IgD-negative memory B cell (primary cell): ENCODE data around the gene TM4SF1. TPM values are rescaled to one million over a fixed set of nuclear protein-coding genes. Genes with fewer than 3 reads are reported as not detected.

Experiments used
- H3K27ac Mint-ChIP-seq, 3 donors: one replicate each; pipeline ENCODE4 v1.8.0; 2020 to 2022; ENCODE audit warnings: mild to moderate bottlenecking in 3 of 3, mixed read lengths in 3 of 3, moderate library complexity in 1 of 3
- H3K27me3 Mint-ChIP-seq: one replicate; pipeline ENCODE4 v1.8.0; 2021; ENCODE audit warnings: mixed read lengths
- H3K36me3 Mint-ChIP-seq: one replicate; pipeline ENCODE4 v1.8.0; 2020; ENCODE audit warnings: mild to moderate bottlenecking, mixed read lengths
- H3K4me1 Mint-ChIP-seq, 3 donors: one replicate each; pipeline ENCODE4 v1.8.0; 2020 to 2022; ENCODE audit warnings: mixed read lengths in 3 of 3, mild to moderate bottlenecking in 1 of 3
- H3K4me3 Mint-ChIP-seq, 4 donors: one replicate each; pipeline ENCODE4 v1.8.0; 2020 to 2022; ENCODE audit warnings: mild to moderate bottlenecking in 4 of 4, mixed read lengths in 4 of 4, moderate library complexity in 3 of 4
- H3K9me3 Mint-ChIP-seq, 3 donors: one replicate each; pipeline ENCODE4 v1.8.0; 2020 to 2021; ENCODE audit warnings: mixed read lengths in 3 of 3, mild to moderate bottlenecking in 1 of 3
- polyA plus RNA-seq: library from polyadenylated mRNA; unstranded; fragments of 300-500 nt; fragmentation: Illumina TruSeq; gene quantifications from one replicate; pipeline ENCODE4 v1.2.3, GENCODE V29; 2021

TM4SF1 gene
- polyA plus RNA-seq, 1 donor from 2014 or later = not detected

DNA sequence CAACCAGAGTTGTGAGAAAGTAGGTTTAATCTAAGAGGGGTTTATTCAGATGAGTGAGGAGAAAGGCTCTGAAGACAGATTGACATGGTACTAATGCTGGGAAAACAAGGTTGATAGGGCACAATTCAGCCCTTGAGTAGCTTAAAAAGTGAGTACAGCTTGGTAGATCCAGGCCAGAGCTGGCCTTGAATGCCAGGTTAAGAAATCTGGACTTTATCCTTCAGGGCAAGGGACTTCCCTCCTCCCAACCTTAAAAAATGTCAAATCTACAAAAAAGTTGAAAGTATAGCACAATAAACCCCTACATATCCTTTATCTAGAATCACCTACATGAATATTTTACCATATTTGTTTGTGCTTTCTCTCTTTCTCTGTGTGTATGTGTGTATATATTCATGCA, 51.9 kb downstream of the TM4SF1 start:
- H3K36me3 Mint-ChIP-seq = peaks cover 4% of the 10 kb centered on the region
- no peak overlapping the region for H3K4me3 Mint-ChIP-seq
- no peak overlapping the region for H3K27ac Mint-ChIP-seq
- peaks cover 5% of the 10 kb centered on the region for H3K27me3 Mint-ChIP-seq
- peaks cover 0 to 2% (median 0%) of the 10 kb centered on the region in 3 donors for H3K4me1 Mint-ChIP-seq
- H3K9me3 Mint-ChIP-seq = no peaks in the 10 kb centered on the region

DNA sequence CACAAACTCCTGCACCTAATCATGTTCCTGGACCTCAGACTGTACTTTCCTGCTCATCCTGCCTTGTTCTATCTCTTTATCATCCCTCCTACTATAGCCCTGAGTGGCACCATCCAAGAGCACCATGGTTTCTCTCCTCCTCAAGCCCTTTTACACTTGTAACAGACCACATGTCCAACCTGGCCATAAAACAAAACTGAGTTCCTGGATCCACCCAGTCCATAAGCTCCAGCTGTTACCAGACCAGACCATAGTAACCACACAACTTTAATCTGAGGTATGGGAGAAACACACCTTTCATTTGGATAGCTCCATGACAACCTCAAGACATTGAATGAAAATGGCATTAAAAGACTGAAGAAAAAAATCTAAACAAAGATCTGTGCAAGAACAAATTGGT, 53.1 kb downstream of the TM4SF1 start:
- peaks cover 0 to 2% (median 0%) of the 10 kb centered on the region in 3 donors for H3K4me1 Mint-ChIP-seq
- peaks cover 4% of the 10 kb centered on the region for H3K36me3 Mint-ChIP-seq
- H3K27me3 Mint-ChIP-seq = peaks cover 5% of the 10 kb centered on the region
- no peaks in the 10 kb centered on the region for H3K9me3 Mint-ChIP-seq
- no peak overlapping the region for H3K27ac Mint-ChIP-seq
- H3K4me3 Mint-ChIP-seq = no peak overlapping the region

DNA sequence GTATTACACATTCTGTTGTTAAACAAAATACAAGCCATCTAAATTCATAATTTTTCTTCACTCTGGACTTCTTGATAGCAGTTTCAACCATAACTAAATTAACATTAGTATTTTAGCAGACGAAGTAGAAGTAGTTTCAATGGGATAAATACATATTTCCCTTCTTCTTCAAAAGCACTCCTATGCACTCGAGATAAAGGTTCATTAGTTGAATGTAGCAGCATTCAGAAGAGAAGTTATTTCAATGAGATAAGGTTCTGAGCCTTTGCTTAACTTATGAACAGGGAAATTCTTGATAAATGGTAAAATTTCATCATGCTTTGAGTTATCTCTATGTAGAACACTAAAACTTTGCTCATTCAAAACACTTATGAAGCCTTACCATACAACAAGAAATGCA, 55.8 kb downstream of the TM4SF1 start:
- H3K27me3 Mint-ChIP-seq = peaks cover 5% of the 10 kb centered on the region
- H3K4me3 Mint-ChIP-seq = no peak overlapping the region
- peaks cover 0 to 2% (median 0%) of the 10 kb centered on the region in 3 donors for H3K4me1 Mint-ChIP-seq
- no peak overlapping the region for H3K27ac Mint-ChIP-seq
- no peaks in the 10 kb centered on the region for H3K9me3 Mint-ChIP-seq
- peaks cover 4% of the 10 kb centered on the region for H3K36me3 Mint-ChIP-seq

DNA sequence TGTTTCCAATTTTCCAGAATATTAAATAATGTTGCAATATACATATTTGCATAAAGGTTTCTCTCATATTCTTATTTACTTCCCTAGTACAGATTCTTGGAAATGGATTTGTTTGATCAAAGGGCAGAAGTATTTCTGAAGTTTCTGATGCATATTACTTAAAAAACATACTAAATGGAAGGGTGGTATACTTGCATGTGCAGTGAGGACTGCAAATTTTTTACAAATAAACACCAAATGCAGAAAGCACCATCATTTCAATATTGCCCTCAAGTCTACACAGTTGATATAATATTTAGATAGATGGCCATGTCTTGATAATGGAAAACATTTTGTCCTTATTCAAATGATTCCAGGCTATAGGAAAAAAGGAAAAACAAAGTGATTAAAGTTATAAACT, 56.3 kb downstream of the TM4SF1 start:
- Mint-ChIP-seq H3K36me3 (peaks cover 4% of the 10 kb centered on the region), H3K27me3 (peaks cover 5% of the 10 kb centered on the region), H3K4me3 (no peak overlapping the region), H3K9me3 (no peaks in the 10 kb centered on the region), H3K4me1 (peaks cover 0 to 2% (median 0%) of the 10 kb centered on the region in 3 donors), H3K27ac (no peak overlapping the region)

DNA sequence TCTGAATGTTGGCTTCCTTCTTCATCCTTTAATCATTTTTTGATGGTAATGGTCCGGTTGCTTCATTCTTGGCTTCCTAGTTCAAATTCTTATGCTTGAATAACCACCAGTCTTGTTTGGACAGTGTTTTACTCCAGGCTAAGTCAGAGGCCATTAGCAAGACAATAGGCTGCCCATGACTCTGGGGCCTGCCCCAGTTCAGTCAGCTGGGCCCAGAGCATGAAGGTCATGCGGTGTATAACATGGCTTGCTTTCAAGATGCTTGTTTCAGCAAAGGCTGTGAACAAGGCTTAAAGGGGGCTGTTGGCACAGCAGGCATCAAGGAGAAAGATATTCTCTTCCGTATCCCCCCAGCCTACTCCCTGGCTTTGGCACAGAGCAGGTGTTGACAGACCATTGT, 57.7 kb downstream of the TM4SF1 start:
- Mint-ChIP-seq H3K4me1 (peaks cover 0 to 2% (median 0%) of the 10 kb centered on the region in 3 donors), H3K27me3 (peaks cover 5% of the 10 kb centered on the region), H3K36me3 (peaks cover 4% of the 10 kb centered on the region), H3K27ac (no peak overlapping the region), H3K9me3 (no peaks in the 10 kb centered on the region), H3K4me3 (no peak overlapping the region)

Other genes with a start within 250 kb of the TM4SF1 start
- gene HPS3, start 248.0 kb downstream of the TM4SF1 start, polyA plus RNA-seq = 44.8 TPM
- 0.24 TPM for gene CP, start 155.8 kb downstream of the TM4SF1 start, polyA plus RNA-seq
- gene TM4SF18, start 44.0 kb downstream of the TM4SF1 start, polyA plus RNA-seq = not detected
- gene TM4SF4, start 97.0 kb upstream of the TM4SF1 start, polyA plus RNA-seq = not detected